NCI-H2196 (cell line): ENCODE measurements around the gene SEMA3D.

Source experiments
- DNase-seq: peaks from one replicate; lab custom pipeline; 2025; ENCODE audit not compliant: unreplicated experiment; lab: John Stamatoyannopoulos, UW

Gene SEMA3D

DNA sequence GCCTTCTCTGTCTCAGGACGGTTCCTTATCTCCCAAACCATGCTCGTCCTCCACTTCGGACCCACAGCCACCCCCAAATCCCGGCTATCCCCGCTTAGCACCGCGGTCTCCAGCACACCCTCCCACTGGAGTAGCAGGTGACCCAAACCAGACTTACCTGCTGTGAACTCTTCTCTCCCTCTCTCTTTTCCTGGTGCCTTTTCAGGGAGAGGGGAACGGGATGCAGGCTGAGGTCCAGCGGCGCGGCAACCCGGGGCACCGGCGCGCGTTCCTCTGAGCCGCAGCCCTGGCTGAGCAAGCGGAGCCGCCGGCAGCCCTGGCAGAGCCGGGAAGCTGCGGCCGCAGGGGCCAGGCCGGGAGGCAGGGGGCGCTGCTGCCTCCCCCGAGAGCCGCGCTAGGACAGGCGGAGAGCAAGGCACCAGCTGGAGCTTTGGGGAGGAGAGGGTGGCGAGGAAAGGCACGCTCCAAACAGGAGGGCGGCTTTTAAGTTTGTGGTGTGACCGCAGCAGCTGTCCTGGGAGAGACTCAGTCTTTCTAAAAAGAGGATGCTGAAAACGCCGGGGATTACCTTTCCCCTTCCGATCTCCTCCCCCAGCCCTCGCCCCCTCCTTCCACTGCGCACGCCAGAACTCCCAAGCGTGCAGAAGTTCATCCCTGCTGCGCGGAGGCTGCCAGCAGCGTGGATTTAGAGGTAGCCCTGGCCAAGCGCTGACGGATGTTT lies at the start of gene SEMA3D:
Gene SEMA3D, minus strand, starts transcription at position 536 of the 721 bp plus-strand sequence. CDS start 65,165 bp downstream, outside the sequence.
- DNase-seq, result peak; percentile 39

DNA sequence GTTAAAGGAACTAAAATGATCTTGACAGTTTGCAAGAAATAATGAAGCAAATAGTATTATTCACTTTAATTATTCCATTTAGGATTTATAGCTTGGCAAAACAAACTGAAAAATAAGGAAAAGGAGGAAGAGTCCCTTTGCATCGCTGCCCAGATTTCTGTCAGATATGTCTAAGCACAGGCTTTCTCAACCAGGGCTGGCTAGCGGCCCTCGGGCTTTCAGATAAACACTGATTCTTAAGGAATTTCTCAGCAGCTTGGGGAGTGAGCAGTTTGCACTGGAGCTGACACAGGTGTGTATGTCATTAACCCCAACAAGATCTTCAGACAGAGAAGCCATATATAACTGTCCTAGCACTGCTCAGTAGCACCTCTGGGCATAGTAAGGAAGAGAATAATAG lies 47.9 kb upstream of the SEMA3D start:
- DNase-seq, result no peak

DNA sequence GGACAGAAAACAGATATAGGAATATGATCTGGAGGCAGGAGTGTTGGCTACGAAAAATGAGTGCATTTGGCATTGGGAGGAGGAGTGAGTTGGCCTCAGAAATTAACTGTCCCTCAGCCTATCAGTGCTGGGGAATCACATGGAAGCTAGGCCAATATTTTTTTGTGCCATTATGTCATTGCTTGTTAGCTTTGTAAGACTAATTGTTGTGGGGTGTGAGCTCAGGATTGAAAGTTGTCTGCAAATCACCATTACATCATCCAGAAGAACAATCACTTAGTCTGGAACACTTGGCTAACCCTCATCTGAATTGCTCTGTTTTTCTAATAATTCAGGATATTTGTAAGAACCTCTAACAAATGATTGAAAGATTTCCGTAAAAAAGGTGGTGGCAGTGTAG lies 45.2 kb upstream of the SEMA3D start:
- DNase-seq, result no peak

DNA sequence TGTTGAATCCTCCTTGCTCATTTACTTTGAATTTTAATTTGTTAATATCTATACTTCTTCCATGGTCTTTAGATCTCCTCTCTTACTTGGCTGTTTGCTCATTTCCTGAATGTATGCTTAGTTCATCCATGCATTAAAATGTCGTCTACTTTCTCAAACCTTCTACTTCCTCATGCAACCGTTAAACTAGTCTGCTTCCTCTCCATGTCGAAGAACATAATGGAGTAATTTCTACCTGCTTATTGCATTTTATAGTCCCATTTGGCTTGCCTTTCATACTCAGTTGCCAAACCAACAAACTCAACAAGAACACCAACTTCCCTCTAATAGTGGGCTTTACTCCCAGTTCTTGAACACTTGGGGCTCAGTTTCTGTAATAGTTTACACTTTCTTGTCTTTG lies 43.8 kb upstream of the SEMA3D start:
- no peak for DNase-seq

DNA sequence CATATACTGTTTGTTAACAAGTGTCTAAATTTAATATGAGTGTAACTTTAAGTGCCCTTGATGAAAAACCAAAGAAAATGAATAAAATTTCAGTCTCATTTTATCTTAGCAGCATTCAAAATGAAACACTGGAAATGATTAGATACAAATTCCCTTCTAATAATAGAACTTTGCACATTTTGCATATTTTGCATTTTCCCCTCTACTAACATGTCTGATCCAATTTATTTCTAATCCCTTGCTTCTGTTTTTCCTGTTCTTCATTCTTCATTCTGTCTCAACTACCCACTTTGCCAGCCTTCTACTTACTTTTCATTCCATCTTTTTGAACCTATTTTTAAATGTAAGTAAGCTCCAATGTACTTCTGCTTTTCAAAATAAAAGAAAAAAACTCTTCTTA lies 42.7 kb upstream of the SEMA3D start:
- DNase-seq, result no peak

DNA sequence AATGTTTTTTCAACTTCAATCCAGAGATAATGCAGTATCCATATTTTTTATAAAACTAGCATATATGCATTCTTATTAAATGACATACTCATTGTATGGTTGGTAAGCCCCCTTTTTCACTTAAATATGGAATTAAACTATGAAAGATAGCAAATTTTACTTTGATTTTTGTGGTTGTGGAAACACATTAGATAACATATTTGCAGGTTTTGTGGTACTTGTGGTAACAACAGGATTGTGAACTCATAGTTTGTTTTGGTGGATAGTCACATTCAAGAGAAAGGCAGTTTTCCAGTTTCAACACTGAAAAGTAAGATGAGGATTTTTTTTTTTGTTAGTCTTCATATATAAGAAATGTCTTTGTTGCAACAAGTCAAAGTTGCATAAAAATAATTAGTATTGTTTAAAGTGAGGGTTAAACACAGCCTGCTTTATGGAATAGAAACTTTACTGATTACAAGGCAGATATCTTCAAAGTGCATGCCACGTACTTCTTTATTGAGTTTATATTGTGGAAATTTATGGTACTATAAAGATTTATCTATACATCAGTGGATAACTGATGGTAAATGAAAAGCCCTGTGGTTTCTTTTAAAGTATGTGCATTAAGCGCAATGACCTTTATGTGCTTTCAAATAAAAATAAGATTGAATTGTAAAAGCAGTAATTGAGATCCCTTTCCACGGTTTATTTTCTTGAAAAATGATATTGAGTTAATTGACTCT lies 39.7 kb upstream of the SEMA3D start:
- no peak for DNase-seq

DNA sequence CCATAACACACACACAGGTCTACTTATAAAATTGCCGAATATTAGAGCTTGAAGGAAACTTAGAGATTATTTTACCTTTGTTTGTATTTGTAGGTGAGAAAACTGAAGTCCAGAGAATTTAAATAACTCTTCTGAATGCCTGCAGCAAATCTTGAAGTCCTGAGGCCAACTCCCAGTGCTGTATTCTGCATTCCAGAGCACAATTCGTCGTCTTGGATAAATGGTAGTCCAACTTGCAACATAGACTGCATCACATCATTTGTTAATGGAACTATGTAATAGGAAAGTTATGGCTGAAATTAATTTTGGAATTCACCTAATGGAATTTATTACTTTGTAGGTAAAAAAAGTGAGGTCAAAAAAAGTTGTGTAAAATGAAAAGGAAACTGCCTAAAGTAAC lies 37.3 kb upstream of the SEMA3D start:
- DNase-seq, result no peak

DNA sequence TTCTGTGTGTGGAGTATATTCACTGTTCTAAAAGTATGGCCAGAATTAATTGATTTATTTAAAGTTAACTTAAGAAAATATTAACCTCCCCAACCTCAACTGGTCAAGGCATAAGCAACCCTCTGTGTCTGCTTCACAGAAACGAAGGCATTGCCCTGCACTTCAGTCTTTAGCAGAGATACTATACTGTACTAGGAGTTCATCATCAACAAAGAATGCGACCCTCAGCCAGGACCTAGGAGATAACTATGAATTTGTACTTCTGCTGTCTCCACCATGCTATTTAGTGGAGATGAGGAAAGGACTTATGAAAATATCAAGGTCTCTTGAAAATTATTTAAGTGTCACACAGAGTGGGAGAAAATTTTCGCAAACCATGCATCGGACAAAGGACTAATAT lies 35.7 kb upstream of the SEMA3D start:
- no peak for DNase-seq

DNA sequence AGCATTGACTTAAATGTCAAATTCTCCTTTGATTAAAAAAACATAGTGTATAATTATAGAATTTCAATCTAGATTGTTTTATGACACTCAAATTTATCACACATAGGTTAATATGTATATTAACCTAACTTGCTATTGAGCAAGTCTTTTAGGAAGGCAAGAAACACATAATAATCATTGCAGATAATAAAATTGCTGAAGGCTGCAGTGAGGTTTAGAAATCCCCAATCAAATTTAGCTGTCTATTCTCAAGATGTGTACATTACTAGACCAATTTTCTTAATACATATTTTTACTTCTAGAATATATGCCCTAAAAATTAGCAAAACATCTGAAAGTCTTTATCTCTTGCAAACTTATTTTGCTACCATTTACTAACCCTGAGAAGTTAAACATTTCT lies 34.9 kb upstream of the SEMA3D start:
- no peak for DNase-seq

DNA sequence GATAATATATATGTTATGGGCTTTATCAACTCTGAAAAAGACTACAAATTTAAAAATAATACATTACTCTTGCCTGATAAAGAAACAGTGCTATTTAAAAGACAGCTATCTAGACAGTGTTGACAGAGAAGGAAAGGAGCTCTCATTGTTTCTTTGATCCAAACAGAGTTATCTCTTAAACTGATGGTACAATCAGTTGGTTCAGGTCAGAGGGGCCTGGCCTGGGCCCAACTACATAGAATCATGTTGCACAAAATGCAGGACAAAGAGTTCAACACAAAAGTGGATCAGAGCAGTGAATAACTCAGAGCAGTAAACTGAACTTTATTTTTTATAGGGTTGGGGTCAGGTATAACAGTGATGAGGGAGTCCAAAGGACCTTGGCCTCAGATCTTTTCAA lies 33.8 kb upstream of the SEMA3D start:
- DNase-seq, result no peak

DNA sequence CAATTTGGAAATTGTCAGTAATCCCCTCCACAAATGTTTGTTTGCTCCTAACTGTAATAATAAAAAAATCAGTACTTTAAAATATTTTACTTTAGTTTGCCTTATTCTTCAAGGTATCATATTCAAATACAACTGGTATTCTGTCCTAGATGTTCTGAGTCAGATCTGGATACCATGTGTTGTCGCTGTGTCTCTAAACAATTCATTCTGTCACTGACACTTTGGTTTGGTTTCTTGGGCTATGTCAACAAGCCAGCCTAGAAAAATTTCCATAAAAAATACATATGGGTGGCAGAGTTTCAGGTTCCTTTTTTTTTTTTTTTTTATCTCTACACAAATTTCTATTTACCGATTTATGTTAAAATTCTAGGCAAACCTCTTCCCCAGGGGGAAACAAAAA lies 33.2 kb upstream of the SEMA3D start:
- no peak for DNase-seq

DNA sequence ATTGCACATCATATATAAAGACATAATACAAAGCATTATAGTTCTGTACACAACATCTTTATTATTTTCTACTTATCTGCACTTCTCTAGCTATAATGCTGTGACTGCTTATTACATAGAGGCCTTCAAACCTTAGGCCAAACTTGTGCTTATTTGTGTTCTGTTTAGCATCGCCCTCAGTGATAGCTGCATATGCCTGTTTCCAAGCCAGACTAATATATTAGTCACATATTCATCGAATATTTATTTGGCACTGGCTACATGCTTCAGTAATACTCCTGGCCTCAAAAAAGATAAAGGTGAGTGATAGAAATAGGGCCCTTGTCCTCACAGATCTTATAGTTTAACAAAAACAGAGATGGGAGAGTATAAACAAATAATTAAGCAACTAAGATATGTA lies 30.2 kb upstream of the SEMA3D start:
- no peak for DNase-seq

DNA sequence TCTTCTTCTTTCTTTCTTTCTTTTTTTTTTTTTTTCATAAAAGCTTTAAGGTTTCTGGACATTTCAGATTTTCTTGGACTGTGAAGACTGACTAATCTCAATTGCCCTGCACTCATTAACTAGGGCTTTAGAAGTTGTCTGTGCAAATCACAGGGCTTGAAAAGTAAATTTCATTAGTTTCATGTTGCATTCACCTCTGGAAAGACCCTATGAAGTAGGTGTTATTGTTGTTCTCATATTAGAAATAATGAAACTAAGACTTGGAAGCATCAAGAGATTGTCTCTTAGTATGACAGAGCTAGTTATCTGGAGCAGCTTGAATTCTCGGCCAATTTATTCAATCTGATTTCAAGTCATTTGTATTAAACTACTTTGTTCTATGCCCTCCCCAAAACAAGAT lies 28.2 kb upstream of the SEMA3D start:
- no peak for DNase-seq

DNA sequence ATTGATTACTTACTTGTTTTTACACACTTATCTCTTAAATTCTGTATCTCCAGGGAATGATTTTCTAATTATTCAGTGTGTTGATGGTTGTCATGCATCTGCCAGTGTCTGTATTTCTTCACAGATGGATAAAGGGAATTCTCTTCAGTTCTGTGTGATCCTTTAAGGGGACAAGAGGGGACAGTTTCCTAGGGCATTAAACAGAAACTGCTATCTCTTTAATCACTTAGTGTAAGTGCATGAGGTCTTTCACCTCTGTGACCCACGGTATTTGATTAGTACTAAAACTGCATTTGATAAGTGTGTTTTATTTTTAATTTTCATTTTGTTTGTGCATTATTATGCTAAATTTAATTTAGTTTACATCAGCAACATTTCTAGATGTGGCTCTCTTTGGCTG lies 26.6 kb upstream of the SEMA3D start:
- DNase-seq, result no peak

DNA sequence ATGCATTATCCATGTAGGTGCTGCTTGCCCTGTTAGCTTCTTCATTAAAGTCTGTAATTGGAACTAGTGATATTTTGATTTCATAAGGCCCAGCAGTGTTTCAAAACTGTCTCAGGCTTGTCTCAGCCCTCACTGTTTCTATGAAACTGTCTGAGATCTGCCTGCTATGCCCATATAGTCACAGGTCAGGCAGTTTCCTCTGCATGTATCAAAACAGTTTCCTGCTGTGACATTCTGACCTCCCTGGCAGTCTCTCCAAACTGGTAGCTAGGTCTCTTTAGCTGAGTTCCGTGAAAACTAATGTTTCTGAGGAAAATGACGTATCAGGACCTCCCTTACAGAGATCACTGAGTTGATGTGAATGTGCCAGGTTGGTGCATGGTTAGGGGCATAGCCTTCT lies 18.9 kb upstream of the SEMA3D start:
- no peak for DNase-seq

DNA sequence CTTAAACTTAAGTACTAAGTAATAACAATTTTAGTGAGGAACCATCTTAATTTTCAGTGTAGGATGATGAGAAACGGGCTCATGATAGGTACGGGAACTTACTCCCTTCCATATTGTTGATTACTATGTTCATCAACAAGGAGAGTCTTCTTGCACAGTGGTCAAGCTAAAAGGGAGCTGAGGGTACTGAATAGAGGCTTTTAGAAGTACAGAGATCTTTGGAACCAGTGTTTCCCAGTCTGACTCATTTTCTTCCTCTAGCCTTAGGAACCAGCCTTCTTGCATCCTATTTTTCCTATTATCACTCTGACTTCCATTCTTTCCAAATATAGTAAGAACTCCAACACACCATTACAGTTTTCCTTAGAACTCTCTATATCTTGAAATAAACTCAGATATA lies 17.6 kb upstream of the SEMA3D start:
- no peak for DNase-seq

DNA sequence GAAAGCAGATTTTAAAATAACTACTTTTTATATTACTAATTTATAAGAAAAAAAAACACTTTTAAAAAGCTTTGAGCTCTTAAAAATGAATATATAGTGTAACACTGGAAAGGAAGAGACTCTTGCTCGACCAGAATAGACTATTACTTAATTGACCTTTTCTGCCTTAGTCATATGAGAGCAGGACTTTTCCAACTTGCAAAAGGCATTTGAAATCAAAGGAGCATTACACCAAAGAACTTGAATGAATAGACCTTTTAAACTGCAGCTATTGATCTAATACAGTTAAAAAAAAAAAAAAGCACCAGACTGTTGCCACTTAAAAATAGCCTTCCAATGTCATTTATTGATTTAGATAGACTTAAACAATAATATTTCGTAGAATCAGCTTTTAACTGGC lies 17.2 kb upstream of the SEMA3D start:
- DNase-seq, result no peak

DNA sequence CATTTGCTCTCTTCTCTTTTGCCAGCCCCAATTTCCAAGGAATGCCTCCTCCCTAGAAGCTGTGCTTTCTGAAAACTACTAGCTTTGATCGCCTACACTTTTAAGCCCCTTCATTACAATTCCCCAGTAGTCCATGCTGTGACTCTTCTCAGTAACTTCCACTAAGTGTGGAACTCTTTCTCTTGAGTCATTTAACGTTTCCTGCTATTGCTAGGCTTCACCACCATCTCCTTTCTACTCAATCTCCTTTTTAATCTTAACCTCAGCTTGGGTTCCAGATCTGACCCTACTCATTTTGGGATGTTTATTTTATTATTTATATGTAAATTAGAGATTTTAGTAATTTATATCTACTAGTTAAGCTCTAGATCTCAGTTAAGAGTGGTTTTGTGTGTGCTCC lies 14.4 kb upstream of the SEMA3D start:
- DNase-seq, result no peak

DNA sequence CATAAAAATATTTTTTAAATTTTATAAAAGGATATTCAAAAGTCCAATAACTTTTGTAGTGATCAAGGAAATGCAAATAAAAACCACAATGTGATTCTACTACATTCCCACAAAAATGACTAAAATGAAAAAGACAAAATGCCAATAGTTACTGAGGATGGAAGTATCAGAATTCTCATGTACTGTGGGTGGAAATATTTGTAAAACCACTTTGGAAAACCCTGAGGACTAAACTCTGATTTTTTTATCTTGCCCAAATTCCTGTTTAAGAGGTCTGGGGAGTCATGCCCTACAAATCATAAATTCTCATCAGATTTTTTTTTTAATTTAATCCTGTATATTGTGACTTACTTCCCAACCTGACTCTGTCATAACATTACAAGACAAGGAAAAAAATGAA lies 9.8 kb upstream of the SEMA3D start:
- DNase-seq, result no peak

DNA sequence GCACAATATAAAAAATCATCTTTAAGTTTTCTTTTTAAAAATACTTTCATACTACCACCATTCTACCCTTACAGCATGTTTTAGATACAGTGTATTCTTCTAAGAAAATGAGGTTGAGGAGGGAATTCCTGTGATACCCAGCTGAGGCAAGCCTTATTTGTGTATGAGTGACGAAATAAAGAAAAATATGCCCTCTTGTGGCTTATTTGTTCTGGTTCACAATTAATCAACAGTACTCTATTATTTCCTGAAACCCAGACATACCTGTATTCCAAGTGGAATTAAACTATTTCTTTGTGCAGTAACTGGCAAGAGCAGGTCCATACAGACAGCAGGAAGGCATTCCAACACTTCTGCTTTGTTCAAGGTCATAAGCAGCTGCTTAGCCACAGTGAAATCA lies 4.5 kb upstream of the SEMA3D start:
- no peak for DNase-seq

DNA sequence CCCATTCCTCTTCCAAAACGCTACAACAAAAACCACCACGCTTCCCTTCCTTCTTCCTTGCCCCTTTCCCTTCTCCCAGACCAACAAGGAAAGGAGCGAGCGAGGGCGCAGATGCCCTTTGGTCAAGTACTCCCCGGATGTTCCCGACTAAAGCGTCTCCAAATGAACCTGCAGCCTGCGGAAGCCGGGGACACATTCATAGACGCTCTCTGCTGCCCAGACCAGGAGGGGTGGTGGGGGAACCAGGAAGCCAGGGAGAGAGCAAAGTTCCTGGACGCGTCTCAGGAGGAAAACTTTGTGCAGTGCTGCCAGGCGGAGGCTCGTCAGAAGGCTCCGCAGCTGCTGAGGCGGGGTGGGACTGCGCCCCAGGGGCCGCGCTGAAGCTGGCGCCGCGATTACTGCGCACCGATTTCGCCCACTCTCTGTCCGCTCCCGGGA lies 754 bp downstream of the SEMA3D start:
- DNase-seq, result no peak

DNA sequence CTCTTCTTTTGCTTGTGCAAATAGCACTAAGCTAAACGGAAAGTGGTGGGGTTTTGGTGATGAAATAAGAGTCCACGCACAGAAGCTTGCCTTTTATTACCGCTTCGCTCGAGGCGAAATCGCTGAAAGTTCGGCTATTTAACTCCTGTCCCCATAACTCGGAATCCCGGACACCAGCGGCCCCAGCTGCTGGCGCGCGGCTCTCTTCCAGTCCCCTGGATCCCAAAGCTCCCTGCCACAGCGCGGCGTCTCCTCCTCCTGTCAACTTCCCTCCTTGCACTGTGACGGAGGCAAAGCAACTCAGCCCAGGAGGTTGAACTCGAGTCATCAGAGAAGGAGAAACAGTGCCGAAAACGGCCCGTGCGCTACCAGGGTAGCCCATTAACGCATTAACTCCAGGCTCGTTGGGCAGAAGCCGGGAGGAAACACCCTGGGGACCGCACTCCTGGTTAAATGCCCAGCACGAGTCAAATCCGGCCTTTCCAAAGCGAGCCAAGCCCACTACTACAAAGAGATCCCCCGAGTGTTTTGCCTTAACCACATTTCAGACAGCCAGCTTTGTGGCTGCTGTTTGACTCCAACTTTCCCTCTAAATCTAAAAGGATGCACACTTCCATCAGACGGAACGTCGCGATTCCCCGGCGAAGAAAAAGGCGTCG lies 1.3 kb downstream of the SEMA3D start:
- DNase-seq, result no peak
